ENCODE results near the gene CYP24A1.
A peak's percentile ranks its signal among the peaks of the same experiment; 100 is the strongest.

CYP24A1 gene

DNA sequence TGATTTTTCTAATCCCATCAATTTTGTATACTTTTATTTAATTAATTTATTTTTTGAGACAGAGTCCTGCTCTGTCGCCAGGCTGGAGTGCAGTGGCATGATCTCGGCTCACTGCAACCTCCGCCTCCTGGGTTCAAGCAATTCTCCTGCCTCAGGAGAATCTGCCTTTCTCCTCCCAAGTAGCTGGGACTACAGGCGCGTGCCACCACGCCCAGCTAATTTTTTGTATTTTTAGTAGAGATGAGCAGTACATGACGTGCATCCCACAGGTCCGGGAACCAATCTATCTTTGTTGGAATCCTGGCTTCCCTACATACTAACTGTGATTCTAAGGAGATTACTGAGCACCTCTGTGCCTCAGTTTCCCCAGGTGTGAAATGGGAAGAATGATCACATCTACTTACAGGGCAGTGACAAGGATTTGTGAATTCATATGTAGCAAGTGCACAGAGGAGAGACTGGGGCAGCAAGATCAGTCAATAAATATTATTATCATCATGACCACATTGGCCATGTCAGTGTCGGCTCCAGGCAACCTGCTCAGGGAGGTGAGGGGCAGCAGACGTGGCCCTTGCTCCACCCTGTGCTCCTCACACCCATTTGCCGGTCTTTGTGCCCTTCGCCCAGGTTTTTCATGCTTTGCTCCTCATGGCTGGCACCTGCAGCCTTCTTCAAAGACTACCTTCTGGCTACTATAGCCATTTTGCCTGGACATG is 22.1 kb downstream of the CYP24A1 start:
- H3K4me3 ChIP-seq (ENCODE audit: low read length): no peak overlapping the region
- no peak for DNase-seq (ENCODE audit: low read depth)
- TF ChIP-seq, protein P1, sequence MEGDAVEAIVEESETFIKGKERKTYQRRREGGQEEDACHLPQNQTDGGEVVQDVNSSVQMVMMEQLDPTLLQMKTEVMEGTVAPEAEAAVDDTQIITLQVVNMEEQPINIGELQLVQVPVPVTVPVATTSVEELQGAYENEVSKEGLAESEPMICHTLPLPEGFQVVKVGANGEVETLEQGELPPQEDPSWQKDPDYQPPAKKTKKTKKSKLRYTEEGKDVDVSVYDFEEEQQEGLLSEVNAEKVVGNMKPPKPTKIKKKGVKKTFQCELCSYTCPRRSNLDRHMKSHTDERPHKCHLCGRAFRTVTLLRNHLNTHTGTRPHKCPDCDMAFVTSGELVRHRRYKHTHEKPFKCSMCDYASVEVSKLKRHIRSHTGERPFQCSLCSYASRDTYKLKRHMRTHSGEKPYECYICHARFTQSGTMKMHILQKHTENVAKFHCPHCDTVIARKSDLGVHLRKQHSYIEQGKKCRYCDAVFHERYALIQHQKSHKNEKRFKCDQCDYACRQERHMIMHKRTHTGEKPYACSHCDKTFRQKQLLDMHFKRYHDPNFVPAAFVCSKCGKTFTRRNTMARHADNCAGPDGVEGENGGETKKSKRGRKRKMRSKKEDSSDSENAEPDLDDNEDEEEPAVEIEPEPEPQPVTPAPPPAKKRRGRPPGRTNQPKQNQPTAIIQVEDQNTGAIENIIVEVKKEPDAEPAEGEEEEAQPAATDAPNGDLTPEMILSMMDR (IDR thresholded peaks at IDR 0.05; ENCODE audit: insufficient read depth, low read depth, low read length, missing control alignments): no peak

GRCh38 chr20:54151075-54151439 is 22.7 kb downstream of the CYP24A1 start:
- DNase-seq (ENCODE audit: low read depth): no peak
- TF ChIP-seq, protein P1 (IDR thresholded peaks at IDR 0.05; ENCODE audit: insufficient read depth, low read depth, low read length, missing control alignments): no peak
- H3K4me3 ChIP-seq (ENCODE audit: low read length): no peak overlapping the region

DNA sequence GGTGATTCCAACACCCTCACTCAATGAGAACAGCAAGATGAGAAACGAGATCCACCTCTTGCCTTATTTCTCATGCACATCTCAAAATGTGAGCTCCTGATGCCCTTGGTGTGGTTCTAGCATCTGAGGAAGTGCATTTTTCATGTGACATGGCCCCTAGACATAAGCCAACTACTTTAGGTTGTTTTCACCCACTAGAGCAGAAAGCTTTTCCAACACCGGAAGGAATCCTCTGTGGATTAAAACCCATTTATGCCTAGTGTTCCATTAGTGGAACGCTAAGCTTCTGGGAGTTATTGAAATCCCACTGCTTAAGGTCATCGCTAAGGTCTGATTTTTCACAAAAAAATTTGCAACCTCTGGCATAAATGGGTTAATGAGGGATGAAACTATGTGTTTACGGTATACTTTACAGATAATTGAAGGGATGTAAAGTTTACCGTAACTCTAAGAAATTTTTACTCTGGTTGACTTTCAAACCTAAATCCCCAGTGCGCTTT is 24.0 kb downstream of the CYP24A1 start:
- TF ChIP-seq, protein P1 (IDR thresholded peaks at IDR 0.05; ENCODE audit: insufficient read depth, low read depth, low read length, missing control alignments): no peak
- DNase-seq (ENCODE audit: low read depth): no peak
- H3K4me3 ChIP-seq (ENCODE audit: low read length): no peak overlapping the region

- H3K4me3 ChIP-seq (ENCODE audit: low read length): no peak overlapping the region
- peak; percentile 47 for DNase-seq (ENCODE audit: low read depth)
- TF ChIP-seq, protein P1 (IDR thresholded peaks at IDR 0.05; ENCODE audit: insufficient read depth, low read depth, low read length, missing control alignments): no peak
These were observed 24.6 kb downstream of the CYP24A1 start for GRCh38 chr20:54148947-54149764.

- TF ChIP-seq, protein P1 (IDR thresholded peaks at IDR 0.05; ENCODE audit: insufficient read depth, low read depth, low read length, missing control alignments): no peak
- no peak overlapping the region for H3K4me3 ChIP-seq (ENCODE audit: low read length)
- no peak for DNase-seq (ENCODE audit: low read depth)
These were observed 27.1 kb downstream of the CYP24A1 start for GRCh38 chr20:54146672-54147071.

DNA sequence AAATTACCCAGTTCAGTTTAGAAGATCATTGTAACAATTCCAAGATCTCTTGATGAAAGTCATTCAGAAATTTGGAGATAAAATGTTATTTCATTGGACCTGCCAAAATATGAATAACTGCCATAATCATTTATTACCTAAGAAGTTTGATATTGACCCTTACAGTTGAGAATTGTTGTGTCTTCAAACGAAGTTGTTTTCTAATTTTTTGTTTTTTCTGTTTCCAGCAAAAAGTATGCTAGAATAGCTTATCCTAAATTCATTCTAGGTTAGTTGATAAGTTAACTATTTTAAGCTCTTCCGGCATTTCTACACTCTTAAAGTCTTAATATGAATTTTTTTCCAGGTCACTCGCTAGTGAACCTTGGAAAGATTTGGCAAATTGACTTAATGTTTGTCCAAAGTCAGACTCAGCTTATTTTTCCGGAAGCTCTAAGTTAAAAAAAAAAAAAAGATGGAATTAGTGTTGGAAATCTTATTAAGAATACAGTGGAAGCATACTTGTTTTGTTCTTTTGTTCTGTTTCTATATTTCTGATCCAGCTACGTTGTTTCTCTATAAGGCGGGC is 28.9 kb downstream of the CYP24A1 start:
- TF ChIP-seq, protein P1 (IDR thresholded peaks at IDR 0.05; ENCODE audit: insufficient read depth, low read depth, low read length, missing control alignments): no peak

More for the DNA sequence above, 28.9 kb downstream of the CYP24A1 start:
- no peak for DNase-seq (ENCODE audit: low read depth)
- H3K4me3 ChIP-seq (ENCODE audit: low read length): no peak overlapping the region

Data from epithelial cell of esophagus (primary cell).